ENCODE results near the gene CD7.

GRCh38 chr17:82349287-82349701 is 31.9 kb upstream of the CD7 start:
- TF ChIP-seq MYBL2 (CRISPR knock-in tag; IDR thresholded peaks at IDR 0.05) (no peak), CTCF (IDR thresholded peaks at IDR 0.05) (no peak), PRDM15 (CRISPR knock-in tag; IDR thresholded peaks at IDR 0.05) (no peak), HMGXB4 (CRISPR knock-in tag; IDR thresholded peaks at IDR 0.05) (no peak)

All from WTC11 (cell line).